ENCODE data around the gene CRHR1.

Gene CRHR1

DNA sequence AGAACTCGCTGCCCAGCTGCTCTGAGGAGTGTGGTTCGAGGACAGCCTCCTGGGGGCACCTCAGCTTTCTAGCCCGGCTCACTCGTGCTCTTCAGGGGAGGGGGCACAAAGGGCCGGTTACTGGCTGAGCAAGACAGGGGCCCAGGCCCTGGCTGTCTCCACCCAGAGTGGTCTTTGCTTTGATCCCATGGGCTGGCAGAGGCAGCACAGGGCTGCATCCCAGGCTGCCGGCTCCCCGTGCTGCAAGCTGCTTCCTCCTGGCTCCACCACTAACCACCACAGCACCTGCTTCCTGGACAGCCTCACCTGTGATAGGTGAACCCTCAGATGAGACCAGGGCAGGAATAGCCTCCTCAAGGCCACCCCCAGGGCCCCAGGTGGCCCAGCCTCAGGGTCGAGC lies 67.3 kb downstream of the CRHR1 start:
- TF ChIP-seq EZH2phosphoT487 (conservative IDR thresholded peaks at IDR 0.05; ENCODE audit: low read length), result no peak
- H3K27ac ChIP-seq (ENCODE audit: low read depth, low read length), result no peak overlapping the region
- H4K20me1 ChIP-seq (ENCODE audit: low read depth, low read length), result no peaks in the 10 kb centered on the region
- H3K4me3 ChIP-seq (ENCODE audit: insufficient read depth, low read length, poor library complexity, severe bottlenecking), result no peak overlapping the region
- H3K9ac ChIP-seq (ENCODE audit: low read length), result no peak overlapping the region
- H2AFZ ChIP-seq (ENCODE audit: low read depth, low read length, severe bottlenecking), result no peak overlapping the region
- no peaks in the 10 kb centered on the region for H3K36me3 ChIP-seq (ENCODE audit: low read length)
- no peaks in the 10 kb centered on the region for H3K79me2 ChIP-seq (ENCODE audit: insufficient read depth, low read length)
- H3K9me3 ChIP-seq (ENCODE audit: insufficient read depth, low read length), result no peaks in the 10 kb centered on the region
- H3K27me3 ChIP-seq (ENCODE audit: low read length), result no peaks in the 10 kb centered on the region
- H3F3A ChIP-seq (ENCODE audit: insufficient read depth), result no peaks in the 10 kb centered on the region
- no peak overlapping the region for H3K4me2 ChIP-seq (ENCODE audit: low read depth, low read length, poor library complexity, severe bottlenecking)
- H3K9me2 ChIP-seq (replicated peaks; ENCODE audit: insufficient read depth, low read length), result no peaks in the 10 kb centered on the region

DNA sequence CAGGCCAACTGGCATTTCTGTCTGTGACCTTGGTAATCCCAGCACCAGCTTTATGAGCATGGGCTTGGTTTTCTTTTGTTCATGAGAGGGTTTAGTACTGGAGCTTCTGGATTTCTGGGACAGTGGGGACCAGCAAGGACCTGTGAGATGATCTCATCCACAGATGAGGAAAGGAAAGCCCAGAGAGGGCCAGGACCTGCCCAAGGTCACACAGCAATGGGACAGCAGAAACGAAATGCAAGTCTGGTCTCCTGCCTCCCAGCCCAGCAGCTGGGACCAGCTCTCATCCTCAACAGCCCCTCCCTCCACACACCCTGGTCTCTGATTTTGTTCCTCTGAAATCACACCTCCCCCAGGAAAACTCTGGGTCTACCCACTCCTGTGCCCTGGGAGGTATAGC lies 67.8 kb downstream of the CRHR1 start:
- Histone ChIP-seq H3K9ac (ENCODE audit: low read length) (no peak overlapping the region), H2AFZ (ENCODE audit: low read depth, low read length, severe bottlenecking) (no peak overlapping the region), H3K27me3 (ENCODE audit: low read length) (no peaks in the 10 kb centered on the region), H3K9me2 (replicated peaks; ENCODE audit: insufficient read depth, low read length) (no peaks in the 10 kb centered on the region), H3K79me2 (ENCODE audit: insufficient read depth, low read length) (no peaks in the 10 kb centered on the region), H3K9me3 (ENCODE audit: insufficient read depth, low read length) (no peaks in the 10 kb centered on the region), H3K27ac (ENCODE audit: low read depth, low read length) (no peak overlapping the region), H3F3A (ENCODE audit: insufficient read depth) (no peaks in the 10 kb centered on the region), H3K4me3 (ENCODE audit: insufficient read depth, low read length, poor library complexity, severe bottlenecking) (no peak overlapping the region), H3K36me3 (ENCODE audit: low read length) (no peaks in the 10 kb centered on the region), H3K4me2 (ENCODE audit: low read depth, low read length, poor library complexity, severe bottlenecking) (no peak overlapping the region), H4K20me1 (ENCODE audit: low read depth, low read length) (no peaks in the 10 kb centered on the region)
- TF ChIP-seq, protein P1, sequence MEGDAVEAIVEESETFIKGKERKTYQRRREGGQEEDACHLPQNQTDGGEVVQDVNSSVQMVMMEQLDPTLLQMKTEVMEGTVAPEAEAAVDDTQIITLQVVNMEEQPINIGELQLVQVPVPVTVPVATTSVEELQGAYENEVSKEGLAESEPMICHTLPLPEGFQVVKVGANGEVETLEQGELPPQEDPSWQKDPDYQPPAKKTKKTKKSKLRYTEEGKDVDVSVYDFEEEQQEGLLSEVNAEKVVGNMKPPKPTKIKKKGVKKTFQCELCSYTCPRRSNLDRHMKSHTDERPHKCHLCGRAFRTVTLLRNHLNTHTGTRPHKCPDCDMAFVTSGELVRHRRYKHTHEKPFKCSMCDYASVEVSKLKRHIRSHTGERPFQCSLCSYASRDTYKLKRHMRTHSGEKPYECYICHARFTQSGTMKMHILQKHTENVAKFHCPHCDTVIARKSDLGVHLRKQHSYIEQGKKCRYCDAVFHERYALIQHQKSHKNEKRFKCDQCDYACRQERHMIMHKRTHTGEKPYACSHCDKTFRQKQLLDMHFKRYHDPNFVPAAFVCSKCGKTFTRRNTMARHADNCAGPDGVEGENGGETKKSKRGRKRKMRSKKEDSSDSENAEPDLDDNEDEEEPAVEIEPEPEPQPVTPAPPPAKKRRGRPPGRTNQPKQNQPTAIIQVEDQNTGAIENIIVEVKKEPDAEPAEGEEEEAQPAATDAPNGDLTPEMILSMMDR (IDR thresholded peaks at IDR 0.05; ENCODE audit: insufficient read depth, low read length, poor library complexity, severe bottlenecking), result no peak
- TF ChIP-seq EZH2phosphoT487 (conservative IDR thresholded peaks at IDR 0.05; ENCODE audit: low read length), result no peak

DNA sequence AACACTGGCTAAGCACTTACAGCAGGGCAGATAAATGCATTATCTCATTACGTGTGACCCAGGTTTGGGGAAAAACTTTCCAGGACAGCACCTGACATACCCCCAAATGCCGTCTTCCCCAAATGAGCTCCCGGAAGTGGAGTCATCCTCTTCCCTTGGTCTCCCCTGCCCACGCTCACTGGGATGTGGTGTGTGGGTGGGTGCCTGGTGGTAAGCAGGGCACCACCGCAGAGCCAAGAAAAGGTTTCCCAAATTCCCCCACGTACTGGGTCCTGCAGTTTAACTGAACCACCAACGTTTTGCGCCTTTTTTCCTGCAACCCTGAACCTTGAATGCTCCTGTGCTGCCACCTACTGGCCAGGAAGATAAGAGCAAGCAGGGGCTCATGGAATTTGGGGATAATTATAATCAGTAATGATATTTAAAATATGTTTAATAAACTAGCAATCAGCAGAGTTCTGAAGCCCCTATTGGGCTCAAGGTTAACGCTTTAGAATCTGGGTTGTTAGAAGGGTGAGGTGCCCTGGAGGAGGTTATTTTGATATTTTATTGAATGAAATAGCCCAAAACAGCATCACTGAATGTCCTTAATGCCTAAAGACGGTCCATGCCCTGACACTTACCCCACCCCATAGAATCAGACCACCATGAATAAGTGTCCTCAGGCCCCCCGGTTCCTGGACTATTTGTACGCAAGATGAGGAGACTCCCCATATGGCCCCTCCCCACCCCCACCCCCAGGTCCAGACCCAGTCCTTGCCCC lies 68.6 kb downstream of the CRHR1 start:
- H3K9me3 ChIP-seq (ENCODE audit: insufficient read depth, low read length), result no peaks in the 10 kb centered on the region
- H3K4me2 ChIP-seq (ENCODE audit: low read depth, low read length, poor library complexity, severe bottlenecking), result no peak overlapping the region
- H4K20me1 ChIP-seq (ENCODE audit: low read depth, low read length), result no peaks in the 10 kb centered on the region

DNA sequence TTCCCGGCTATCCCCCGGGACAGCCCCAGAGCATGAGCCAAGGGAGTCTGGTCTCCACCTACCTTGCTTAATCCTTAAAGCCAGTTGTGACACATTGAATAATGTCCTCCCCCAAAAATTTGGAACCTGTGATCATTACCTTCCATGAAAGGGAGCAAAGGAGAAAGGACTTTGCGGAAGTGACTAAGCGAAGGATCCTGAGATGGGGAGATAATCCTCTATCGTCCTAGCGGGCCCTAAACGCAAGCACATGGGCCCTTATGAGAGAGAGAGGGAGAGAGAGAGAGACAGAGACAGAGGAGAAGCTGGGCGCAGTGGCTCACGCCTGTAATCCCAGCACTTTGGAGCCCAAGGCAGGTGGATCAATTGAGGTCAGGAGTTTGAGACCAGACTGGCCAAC lies 70.1 kb downstream of the CRHR1 start:
- Histone ChIP-seq H3K79me2 (ENCODE audit: insufficient read depth, low read length) (no peaks in the 10 kb centered on the region), H3K27ac (ENCODE audit: low read depth, low read length) (no peak overlapping the region), H3K9me2 (replicated peaks; ENCODE audit: insufficient read depth, low read length) (no peaks in the 10 kb centered on the region), H2AFZ (ENCODE audit: low read depth, low read length, severe bottlenecking) (no peak overlapping the region), H3K27me3 (ENCODE audit: low read length) (no peaks in the 10 kb centered on the region), H3F3A (ENCODE audit: insufficient read depth) (no peaks in the 10 kb centered on the region), H3K36me3 (ENCODE audit: low read length) (no peaks in the 10 kb centered on the region), H4K20me1 (ENCODE audit: low read depth, low read length) (no peaks in the 10 kb centered on the region), H3K9me3 (ENCODE audit: insufficient read depth, low read length) (no peaks in the 10 kb centered on the region), H3K4me3 (ENCODE audit: insufficient read depth, low read length, poor library complexity, severe bottlenecking) (no peak overlapping the region), H3K9ac (ENCODE audit: low read length) (no peak overlapping the region), H3K4me2 (ENCODE audit: low read depth, low read length, poor library complexity, severe bottlenecking) (no peak overlapping the region)
- TF ChIP-seq, protein P1 (IDR thresholded peaks at IDR 0.05; ENCODE audit: insufficient read depth, low read length, poor library complexity, severe bottlenecking), result no peak
- TF ChIP-seq EZH2phosphoT487 (conservative IDR thresholded peaks at IDR 0.05; ENCODE audit: low read length), result no peak

More for the DNA sequence above, 68.6 kb downstream of the CRHR1 start:
- Histone ChIP-seq H2AFZ (ENCODE audit: low read depth, low read length, severe bottlenecking) (no peak overlapping the region), H3K4me3 (ENCODE audit: insufficient read depth, low read length, poor library complexity, severe bottlenecking) (no peak overlapping the region), H3K36me3 (ENCODE audit: low read length) (no peaks in the 10 kb centered on the region), H3K9me2 (replicated peaks; ENCODE audit: insufficient read depth, low read length) (no peaks in the 10 kb centered on the region), H3K27ac (ENCODE audit: low read depth, low read length) (no peak overlapping the region), H3K9ac (ENCODE audit: low read length) (no peak overlapping the region), H3K27me3 (ENCODE audit: low read length) (no peaks in the 10 kb centered on the region), H3K79me2 (ENCODE audit: insufficient read depth, low read length) (no peaks in the 10 kb centered on the region), H3F3A (ENCODE audit: insufficient read depth) (no peaks in the 10 kb centered on the region)
- TF ChIP-seq, protein P1 (IDR thresholded peaks at IDR 0.05; ENCODE audit: insufficient read depth, low read length, poor library complexity, severe bottlenecking), result peak; percentile 93
- TF ChIP-seq EZH2phosphoT487 (conservative IDR thresholded peaks at IDR 0.05; ENCODE audit: low read length), result no peak
